COLO668 (cell line): ENCODE data around the gene GRXCR2.
A peak's percentile ranks its signal among the peaks of the same experiment; 100 is the strongest.
"Not testable (repeated sequence)": the region's sequence is repeated elsewhere in the genome, so short reads cannot be mapped to it uniquely, and the experiment has no call there.

Source experiments
- DNase-seq: peaks from one replicate; lab custom pipeline; 2025; ENCODE audit not compliant: unreplicated experiment; lab: John Stamatoyannopoulos, UW

Gene GRXCR2

GRCh38 chr5:145887217-145887616, 14.4 kb upstream of the GRXCR2 start:
- no peak for DNase-seq

DNA sequence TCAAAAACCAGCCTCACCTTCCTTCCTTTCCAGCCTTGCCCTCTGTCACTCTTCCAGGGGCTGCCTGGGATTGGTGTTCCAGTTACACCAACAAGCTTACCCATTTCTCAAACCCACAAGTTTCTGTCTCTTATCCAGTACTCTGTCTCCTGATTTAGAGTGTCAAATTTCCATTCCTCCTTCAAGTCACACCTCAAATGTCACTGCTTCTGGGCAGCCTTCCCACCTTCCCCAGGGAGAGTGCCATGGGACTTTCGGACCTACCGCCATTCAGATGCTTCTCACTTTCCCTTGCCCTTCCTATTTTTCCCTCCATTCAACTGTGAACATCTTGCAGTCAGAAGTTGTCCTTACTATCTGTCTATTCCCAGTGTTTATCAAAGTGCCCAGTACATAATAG, 2.0 kb upstream of the GRXCR2 start:
- no peak for DNase-seq

GRCh38 chr5:145872486-145872885, 328 bp downstream of the GRXCR2 start:
- peak; percentile 89 for DNase-seq

DNA sequence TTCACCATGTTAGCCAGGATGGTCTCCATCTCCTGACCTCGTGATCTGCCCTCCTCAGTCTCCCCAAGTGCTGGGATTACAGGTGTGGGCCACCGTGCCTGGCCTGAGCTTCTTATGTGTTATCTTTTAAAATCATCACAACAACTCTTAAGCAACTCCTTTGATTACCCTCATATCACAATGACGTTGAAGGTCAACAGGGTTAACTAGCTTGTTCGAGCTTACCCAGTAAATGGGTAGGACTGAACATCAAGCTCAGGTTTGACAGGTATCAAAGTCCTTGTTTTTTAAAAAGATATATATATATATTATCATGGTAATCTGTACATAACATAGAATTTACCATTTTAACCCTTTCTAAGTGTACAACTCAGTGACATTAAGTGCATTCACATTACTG, 3.1 kb downstream of the GRXCR2 start:
- no peak for DNase-seq

DNA sequence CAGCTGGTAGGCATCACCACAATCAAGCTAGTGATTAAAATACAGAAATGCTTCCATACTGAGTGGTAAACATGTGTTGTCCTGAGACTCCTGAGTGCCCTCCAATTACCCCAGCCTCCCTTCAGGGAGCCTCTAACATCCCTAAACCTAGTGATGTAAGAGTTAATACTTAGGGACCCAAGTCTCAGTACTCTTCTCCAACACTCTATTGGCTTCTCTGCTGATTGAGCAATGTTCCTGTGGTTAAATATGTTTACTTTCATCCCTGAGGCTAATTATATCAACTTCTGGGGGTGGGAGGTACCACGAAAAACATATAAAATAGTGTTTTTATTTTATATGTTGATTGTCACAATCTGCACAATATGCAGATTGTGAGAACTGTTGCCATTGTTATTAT, 5.0 kb downstream of the GRXCR2 start:
- DNase-seq = no peak

GRCh38 chr5:145864432-145864831, 8.4 kb downstream of the GRXCR2 start:
- DNase-seq = not testable (repeated sequence)

GRCh38 chr5:145863003-145863402, 9.8 kb downstream of the GRXCR2 start:
- no peak for DNase-seq

GRCh38 chr5:145859897-145860296, 12.9 kb downstream of the GRXCR2 start:
- no peak for DNase-seq

GRCh38 chr5:145859453-145859852, 13.4 kb downstream of the GRXCR2 start:
- no peak for DNase-seq

GRCh38 chr5:145858959-145859358, 13.9 kb downstream of the GRXCR2 start:
- no peak for DNase-seq

- DNase-seq = no peak
Observed at GRCh38 chr5:145856285-145856818, 16.5 kb downstream of the GRXCR2 start.

DNA sequence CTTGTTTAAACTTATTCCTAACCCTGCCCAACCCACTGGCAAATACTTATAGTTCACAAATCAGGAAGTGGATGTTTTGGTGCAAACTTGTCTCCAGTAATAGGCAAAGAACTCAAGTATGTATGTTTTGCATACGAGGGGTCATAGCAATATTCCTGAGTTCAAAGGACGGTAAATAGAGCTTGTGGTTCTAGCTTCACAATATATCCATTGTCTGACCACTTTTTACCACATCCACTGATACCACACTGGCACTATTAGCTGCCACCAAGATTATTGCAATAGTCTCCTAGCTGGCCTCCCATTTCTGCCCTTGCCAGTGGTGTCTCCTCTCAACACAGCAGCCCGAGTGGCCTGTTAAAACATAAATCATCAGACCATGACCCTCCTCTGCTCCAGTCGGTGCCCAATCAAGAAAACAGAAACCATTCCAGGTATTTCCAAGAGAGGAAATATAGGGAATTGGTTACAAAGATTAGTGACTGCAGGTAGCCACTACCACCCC, 17.0 kb downstream of the GRXCR2 start:
- DNase-seq = no peak

- no peak for DNase-seq
Observed at GRCh38 chr5:145854651-145855258, 18.1 kb downstream of the GRXCR2 start.

- no peak for DNase-seq
Observed at GRCh38 chr5:145853781-145854376, 18.9 kb downstream of the GRXCR2 start.

- DNase-seq = no peak
Observed at GRCh38 chr5:145852990-145853389, 19.8 kb downstream of the GRXCR2 start.

GRCh38 chr5:145848854-145849253, 24.0 kb downstream of the GRXCR2 start:
- DNase-seq = no peak

DNA sequence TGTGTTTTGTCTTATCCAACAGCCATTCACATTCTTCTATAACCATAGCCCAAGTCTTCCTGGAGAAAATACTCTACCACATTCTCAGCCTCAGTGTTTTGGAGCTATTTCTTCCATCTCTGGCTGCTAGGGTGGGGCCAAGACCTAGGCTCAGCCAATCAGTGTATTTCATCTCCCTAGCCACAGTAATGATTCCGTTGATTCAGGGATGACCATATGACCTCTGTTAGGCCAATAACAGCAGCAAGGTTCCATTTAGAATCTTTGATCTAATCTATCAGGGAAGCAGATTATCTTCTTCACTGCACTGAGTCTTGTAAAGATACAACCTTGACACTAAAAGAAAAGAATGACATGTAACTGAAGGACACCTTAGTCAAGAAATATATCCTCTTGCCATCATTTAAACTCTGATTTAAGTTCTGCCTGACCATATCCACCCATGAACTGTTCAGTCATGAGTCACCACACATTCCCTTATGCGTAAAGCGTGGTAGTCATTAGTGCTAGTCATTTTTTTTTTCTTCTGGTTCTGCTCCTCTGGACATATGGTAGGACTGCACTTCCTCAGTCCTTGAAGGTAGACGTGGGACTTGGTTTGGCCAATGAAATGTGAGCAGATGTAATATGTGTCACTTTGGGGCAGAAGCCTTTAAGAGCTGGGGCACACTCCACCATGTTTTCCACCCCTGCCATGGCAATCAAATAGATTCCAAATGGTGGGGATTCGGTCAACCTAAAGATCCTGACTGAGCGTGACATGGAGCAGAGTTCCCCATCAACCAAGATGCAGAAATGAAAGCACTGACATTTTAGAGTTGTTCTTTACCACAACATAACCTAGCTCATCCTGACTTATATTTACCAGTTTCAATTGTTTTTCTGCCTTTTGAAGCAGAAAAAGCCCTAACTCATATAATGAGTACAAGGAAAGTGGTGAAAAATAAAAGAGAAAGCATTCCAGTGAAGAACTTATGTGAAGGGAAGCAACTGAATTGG, 25.0 kb downstream of the GRXCR2 start:
- DNase-seq = no peak

DNA sequence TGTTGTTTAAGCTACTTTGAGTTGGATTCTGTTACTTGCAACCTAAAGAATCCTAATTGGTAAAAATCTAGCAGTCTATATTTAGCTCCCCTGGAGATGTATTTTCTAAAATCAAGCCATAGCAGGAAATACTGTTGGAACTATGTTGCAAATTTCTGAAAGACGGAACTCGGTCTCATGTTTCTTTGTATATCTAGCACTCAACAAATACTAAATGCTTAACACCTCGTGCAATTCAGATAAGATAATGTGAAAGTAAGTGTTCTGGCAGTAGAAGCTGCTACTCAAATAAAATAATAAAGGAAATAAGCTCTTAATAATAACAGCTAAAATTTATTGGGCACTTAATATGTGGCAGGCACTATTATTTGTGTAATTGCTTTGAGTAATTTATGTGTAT, 26.7 kb downstream of the GRXCR2 start:
- DNase-seq = no peak

- DNase-seq = no peak
Observed at GRCh38 chr5:145841299-145841698, 31.5 kb downstream of the GRXCR2 start.

GRCh38 chr5:145840458-145841132, 32.2 kb downstream of the GRXCR2 start:
- DNase-seq = no peak

DNA sequence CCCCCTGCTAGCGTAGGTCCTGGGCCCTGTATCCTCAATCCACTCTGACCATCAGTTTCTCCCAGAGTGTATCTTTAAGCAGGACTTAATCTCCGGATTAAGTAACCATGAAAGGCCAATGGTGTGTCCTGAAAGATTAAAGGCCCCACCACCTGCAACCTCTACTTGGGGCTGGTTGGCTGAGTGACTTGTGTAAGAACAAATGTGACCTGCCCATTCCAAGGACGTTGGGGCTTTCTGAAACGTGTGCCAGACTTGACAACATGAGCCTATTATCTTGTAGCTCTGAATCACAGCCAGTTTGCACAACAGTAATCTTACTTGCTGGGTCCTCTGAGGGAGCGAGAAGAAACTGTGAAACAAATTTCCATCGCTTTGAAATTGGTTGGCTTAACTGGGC, 34.5 kb downstream of the GRXCR2 start:
- DNase-seq = no peak
